Midbrain (tissue), 1 donor: Measurements from ENCODE around the gene ARFGEF3.
"Not testable (repeated sequence)": the region's sequence is repeated elsewhere in the genome, so short reads cannot be mapped to it uniquely, and the experiment has no call there.

ENCODE experiments used
- DNase-seq: peaks from one replicate; lab custom pipeline; 2025; lab: John Stamatoyannopoulos, UW

Gene ARFGEF3

DNA sequence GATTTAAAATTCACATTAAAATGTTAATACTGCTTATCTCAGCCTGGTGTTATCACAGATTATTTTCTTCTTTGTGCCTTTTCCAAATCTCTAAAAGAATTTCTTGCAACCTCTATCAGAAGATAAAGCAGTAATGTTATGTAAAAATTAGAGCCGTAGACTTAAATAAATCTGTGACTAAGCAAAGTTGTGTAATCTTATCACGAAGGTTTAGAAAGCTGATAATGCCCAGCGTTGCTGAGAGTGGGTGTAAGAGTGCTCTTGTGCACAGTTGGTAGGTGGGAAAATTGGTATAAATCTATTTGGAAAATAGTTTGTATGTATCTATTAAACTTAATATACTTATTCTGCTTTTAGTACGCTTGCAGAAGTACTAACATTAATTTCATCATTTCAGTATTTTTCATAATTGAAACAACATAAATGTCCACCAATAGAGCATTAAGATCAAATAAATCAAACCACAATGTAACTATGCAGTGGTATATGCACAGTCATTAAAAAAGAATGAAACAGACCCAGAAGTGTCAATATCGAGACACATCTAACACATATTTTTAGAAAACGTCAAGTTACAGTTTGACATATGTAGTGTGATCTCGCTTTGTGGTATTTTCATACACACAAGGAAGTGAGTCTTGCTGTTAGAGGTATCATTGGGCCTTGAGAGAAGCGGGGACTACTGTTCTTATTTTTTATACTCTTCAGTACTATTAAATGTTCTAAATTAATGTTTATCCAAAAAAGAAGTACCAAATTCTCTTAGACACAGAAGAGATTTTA, 111.0 kb downstream of the ARFGEF3 start:
- DNase-seq = no peak

DNA sequence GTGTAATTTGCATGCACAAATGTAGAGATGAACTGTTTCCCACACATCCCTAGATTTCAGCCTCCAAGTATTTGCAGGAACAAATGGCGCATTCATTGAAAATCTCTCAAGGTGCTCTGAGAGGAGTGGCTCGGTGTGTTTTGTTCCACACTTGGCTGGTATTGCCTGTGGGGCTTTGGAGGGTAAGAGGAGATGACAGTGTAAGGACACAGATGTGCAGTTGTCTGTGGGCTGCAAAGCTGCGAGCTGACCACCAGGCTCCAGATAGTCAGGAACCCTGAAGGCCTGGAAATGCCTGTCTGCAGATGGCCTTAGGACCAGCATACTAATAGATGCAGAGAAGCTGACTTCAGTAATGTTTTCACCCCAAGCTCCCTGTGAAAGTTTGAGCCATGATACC, 114.2 kb downstream of the ARFGEF3 start:
- DNase-seq = no peak

DNA sequence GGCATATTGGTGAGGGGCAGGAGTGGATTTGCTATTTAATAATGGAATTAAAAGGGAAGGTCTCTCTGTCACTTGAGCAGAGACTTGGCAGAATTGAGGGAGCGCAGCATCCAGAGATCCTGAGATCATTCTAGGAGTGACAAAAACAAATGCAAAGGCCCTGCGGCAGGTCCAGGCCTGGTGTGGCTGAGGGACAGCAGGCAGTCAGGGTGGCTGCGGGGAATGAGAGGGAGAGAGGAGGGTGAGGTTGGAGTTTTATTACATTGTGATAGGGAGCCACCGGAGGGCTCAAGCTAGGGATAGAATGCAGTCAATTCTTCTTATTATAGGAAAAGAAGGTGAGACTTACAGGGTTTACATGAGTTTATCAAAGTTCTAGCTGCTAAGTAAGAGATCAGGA, 116.1 kb downstream of the ARFGEF3 start:
- DNase-seq = no peak

DNA sequence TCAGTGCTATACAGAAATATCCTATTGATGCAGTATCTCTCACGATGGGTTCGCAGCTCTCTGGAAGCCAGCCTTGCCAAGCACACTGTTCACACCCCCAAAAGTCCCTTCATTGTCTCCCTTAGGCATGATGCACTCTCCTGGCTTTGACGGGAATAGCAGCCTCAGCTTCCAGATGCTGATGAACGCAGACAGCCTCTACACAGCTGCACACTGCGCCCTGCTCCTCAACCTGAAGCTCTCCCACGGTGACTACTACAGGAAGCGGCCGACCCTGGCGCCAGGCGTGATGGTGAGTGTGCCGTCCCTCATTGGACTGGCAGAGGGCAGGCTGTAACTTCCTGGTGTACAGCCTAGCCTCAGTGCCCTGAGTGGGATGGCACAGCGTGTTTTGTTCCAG, 116.6 kb downstream of the ARFGEF3 start:
- peak; percentile 68 for DNase-seq

DNA sequence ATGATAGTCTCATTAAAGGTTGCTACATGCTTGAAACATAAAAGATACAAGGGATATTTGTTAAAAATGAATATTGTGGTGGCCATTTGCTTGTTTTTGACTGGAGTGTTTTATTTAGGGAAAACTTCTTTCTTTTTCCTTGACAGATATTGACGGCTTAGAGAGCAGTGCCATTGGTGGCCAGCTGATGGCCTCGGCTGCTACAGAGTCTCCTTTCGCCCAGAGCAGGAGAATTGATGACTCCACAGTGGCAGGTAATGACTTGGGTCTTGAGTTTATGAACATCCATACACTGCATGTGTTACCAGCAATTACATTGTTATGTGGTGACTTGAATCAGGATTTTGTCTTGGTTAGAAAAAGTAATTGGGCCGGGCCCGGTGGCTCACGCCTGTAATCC, 124.1 kb downstream of the ARFGEF3 start:
- no peak for DNase-seq

DNA sequence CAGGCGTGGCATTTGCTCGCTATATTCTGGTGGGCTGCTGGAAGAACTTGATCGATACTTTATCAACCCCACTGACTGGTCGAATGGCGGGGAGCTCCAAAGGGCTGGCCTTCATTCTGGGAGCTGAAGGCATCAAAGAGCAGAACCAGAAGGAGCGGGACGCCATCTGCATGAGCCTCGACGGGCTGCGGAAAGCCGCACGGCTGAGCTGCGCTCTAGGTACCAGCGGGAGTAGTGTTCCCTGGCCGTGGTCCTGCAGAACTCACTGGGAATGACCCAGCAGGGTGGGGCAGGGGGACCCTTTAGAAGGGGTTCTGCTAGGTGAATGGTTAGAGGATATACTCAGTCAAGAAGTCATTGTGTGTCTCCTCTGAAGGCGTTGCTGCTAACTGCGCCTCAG, 125.0 kb downstream of the ARFGEF3 start:
- no peak for DNase-seq

DNA sequence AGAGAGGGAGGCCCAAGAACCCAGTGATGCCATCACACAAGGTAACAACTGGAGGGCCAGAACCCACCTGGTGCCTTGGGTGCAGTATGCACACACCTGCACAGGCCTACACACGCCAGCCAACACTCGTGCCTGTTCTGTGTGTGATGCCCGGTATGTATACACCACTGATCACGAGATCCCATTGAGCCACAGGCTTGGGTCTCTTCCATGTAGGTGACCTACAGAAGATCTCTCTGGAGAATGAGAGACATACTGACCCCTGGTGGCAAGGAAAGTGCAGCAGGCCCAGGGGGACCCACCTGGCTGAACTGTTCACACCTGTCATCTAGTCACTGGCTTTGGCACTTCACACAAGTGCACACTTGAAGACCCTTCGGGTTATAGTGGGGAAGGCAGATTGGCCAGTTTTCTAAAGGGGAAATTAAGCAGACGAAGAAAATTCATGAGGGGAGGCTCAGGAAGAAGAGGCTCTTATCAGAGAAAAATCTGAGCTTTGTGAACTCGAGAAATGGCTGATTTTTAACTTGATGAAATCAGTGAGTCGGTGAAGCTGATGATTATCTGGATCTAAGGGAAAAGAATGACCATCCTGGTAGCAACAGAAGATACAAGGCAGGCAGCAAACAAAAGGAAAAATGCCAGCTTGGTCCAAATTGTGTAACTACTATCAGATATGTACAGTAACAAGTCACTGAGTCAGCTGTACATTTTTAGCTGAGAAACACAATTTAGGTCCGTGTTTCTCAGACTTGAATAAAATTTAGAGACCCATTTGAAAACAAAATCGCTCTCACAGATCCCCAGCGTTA, 125.6 kb downstream of the ARFGEF3 start:
- DNase-seq = no peak

DNA sequence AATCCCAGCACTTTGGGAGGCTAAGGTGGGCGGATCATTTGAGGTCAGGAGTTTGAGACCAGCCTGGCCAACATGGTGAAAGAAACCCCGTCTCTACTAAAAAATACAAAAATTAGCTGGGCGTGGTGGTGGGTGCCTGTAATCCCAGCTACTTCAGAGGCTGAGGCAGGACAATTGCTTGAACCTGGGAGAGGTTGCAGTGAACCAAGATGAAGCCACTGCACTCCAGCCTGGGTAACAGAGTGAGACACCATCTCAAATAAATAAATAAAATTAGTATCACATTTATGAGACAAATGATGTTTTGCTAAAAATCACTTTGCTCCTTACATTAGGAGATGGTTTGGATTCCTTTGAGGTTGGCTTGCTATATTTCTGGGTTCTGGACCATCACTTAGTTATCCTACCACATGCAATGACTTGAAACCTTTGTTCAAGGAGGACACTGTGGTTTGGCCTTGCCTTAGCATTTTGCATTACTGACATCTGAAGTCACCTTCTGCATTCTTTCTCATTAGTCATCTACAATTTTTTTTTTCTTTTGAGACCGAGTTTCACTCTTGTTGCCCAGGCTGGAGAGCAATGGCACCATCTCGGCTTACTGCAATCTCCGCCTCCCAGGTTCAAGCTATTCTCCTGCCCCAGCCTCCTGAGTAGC, 126.8 kb downstream of the ARFGEF3 start:
- not testable (repeated sequence) for DNase-seq

DNA sequence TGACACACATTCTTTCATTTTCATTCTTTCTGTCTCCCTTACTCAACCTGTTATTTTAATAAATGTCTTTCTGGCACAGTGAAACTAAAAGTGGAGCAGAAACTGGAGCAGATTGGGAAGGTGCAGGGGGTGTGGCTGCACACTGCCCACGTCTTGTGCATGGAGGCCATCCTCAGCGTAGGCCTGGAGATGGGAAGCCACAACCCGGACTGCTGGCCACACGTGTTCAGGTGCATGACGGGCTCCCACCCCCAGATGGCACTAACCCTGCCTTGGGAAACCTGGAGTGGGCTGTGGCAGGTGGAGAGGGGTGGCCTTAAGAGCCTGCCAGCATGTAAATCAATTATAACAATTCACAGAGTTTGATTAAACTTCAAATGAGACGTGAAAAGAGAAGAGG, 128.0 kb downstream of the ARFGEF3 start:
- DNase-seq = no peak

DNA sequence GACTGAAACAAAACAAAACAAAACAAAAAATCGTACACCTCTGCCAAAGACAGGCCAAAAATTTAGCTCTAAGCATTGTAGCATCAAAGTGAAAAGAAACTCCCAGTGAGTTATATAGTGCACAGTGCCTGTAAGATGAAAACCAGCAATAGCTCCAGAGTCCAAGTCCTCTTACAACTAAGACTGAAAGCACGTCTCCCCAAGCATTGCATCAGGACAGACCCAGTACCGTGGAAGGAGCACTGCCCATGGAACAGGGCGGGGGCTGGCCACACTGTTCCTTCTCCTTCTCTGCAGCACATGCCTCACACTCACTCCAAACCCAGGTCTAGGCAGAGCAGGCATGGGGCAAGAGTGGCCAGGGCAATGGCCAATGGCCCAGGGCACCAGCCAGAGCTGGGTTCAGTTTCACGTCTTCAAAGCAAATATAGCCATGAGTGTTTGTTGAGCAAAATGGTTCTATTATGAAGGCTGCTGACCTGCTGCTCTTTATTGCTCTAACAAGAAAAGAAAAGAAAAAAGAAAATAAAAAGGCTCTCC, 128.8 kb downstream of the ARFGEF3 start:
- DNase-seq = no peak

DNA sequence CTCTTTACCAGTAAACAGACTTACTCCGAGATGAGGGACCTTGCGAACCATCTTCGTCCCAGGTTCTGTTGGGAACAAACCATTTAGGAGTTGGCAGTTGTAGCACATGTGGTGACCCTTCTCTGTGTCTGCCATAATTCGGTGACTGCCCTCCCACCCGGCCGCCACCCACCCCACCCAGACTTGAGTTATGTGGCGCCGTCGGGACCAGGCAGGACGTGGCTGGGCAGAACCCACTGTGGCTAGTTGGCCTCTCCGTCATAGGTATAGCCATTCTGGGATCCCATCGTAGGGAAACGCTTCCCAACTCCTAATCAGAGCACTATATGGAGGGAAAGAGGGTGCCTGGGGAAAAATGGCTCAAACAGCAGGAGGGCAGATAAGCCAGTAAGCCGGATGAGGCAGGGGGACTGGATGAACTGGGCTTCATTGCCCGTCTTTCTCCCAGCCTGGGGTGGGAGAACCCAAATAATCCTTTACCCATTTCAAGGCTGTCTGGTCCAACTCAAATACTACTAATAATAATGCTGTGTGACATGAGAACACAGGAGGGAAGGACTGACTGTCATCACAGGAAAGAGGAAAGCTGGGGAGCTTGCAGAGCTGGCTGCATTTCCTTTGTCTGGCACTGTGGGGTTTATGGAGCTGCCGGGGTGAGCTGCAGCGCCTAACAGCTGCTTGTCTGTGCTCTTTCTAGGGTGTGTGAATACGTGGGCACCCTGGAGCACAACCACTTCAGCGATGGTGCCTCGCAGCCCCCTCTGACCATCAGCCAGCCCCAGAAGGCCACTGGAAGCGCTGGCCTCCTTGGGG, 129.5 kb downstream of the ARFGEF3 start:
- DNase-seq = no peak

DNA sequence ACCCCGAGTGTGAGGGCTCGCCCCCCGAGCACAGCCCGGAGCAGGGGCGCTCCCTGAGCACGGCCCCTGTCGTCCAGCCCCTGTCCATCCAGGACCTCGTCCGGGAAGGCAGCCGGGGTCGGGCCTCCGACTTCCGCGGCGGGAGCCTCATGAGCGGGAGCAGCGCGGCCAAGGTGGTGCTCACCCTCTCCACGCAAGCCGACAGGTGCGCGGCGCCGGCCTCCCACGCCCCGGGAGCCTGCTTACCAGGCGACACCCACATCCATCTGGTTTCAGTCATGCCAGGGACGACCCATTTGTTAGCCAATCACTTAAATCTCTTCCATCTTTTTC, 130.1 kb downstream of the ARFGEF3 start:
- no peak for DNase-seq

DNA sequence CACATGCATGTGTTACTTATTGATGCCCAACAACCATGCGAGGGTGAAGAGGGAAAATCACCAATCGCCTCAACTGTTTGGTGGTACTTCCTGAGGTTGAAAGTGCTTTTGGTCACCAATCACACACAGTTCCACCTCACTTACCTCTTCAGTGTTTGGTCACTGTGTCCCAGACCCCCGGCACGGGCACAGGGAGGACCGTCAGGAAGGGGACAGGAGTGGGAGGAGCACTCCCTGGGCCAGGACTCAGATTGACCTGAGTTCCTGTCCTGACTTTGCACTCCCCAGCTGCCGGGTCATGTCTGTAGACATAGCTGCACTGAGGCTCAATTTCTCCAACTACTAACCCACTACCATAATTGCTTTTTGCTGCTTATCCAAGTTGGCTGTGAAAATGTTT, 130.7 kb downstream of the ARFGEF3 start:
- no peak for DNase-seq

DNA sequence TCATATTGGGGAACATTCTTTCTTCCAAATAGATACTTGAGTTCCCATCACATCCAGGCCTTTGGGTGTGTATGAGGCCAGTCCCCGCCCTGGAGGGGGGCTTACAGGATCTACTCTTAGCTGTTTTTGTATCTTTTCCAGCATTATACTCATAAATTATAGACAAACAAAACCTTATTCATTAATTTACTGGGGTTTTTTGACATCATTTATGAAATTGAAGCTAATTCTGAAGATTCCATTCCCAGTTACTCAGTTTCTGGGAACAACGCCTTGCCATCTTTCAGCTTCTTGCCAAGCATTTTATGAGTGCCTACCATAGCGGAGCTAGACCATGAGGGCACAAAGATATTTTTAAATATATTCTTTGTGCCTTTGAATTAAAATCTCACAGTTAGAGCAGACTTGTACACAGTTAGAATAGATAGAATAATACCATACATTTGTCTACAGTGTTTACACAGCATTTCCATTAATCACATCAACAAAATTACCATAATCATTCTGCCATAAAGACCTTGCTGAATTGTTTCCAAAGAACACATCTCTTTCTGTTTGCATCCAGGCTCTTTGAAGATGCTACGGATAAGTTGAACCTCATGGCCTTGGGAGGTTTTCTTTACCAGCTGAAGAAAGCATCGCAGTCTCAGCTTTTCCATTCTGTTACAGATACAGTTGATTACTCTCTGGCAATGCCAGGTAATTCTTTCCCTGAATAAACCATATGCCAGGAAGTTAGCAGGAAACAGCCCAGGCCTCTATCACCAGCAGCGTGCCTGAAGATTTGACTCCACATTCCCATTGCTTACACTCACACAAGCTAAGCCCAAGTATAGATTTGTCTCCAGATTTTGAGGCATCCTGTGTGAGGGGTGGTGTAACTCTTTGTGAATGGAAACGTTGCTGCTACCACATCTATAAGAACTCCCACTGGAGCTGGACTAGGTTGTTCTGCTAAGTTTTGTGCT, 132.0 kb downstream of the ARFGEF3 start:
- no peak for DNase-seq

DNA sequence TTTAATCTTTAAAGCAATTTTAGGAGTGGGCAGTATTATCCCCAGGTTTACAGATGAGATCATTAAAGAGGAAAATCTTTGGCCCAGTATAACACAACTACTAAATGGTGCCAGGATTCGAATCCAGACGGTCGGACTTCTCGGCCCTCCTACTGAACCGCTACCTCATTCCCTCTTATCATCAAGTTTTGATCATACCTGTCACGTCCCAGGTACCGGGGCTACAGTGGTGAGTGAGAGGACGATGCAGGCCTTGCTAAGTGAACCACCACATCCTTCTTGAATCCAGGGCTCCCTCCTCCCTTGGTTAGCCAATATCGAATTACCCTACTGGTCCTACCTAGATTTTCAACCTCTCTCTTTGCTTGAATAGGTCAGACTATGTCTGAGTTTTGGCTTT, 134.6 kb downstream of the ARFGEF3 start:
- DNase-seq = no peak

DNA sequence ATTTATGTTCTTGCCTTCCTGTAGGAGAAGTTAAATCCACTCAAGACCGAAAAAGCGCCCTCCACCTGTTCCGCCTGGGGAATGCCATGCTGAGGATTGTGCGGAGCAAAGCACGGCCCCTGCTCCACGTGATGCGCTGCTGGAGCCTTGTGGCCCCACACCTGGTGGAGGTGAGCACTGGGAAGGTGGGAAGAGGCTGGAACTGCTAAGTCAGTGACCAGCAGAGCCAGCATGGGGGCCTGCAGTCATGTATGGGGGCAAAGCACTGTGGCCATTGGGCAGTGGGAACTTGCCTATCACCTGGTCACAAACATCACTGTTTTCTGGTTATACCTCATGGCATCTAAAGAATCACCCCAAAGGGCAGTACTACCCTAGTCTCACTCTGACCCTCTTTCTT, 135.0 kb downstream of the ARFGEF3 start:
- DNase-seq = no peak

DNA sequence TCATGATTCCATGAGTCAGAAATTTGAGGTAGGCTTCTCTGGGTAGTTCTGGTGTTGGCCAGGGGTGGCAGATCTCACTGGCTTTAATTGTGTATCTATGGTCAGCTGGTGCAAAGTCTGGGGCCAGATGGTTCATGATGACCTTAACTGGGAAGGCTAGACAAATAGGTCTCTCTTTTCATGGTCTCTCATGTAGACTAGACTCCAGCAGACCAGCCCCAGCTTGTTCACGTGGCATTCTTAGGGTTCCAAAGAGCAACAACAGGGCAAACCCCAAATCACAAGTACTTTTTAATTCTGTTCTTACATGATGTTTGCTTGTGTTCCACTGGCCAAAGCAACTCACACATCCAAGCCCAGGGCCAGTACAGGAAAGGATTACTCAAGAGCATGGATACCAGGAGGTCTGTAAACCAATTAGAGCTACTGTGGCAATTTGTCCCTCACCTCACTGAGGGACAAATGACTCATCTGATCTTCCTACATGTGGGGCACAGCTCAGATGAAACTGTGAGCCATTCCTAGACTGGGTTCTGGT, 136.1 kb downstream of the ARFGEF3 start:
- DNase-seq = no peak

DNA sequence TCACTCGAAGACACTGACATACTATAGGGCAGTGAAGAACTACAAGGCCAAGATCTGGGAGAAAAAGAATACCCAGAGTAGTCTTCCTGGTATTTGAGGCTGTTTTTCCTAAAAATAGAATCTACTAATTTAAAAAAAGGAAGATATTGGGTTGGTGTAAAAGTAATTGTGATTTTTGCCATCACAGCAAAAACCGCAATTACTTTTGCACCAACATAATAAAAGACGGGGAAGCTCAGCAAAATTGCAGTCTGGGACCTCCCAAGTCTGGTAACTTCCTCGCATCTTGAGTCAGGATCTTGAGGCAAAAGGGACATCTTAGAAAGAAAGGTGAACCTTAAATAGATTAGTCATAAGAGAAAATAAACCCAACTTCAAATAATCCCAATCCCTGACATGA, 138.7 kb downstream of the ARFGEF3 start:
- DNase-seq = no peak

DNA sequence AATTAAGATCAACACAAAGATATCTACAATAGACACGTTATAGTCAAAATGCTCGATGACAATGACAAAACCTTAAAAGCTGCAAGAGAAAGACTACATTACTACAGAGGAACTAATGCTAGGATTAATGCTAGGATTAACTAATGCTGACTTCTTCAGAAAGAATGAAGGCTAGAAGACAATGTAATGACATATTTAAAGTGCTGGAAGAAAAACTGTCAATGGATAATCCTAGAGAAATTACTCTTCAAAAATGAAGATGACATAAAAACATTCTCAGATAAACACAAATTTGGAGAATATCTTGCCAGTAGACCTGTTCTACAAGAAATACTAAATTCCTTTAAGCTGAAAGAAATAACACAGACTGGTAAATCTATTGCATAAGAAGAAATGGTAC, 140.8 kb downstream of the ARFGEF3 start:
- no peak for DNase-seq

DNA sequence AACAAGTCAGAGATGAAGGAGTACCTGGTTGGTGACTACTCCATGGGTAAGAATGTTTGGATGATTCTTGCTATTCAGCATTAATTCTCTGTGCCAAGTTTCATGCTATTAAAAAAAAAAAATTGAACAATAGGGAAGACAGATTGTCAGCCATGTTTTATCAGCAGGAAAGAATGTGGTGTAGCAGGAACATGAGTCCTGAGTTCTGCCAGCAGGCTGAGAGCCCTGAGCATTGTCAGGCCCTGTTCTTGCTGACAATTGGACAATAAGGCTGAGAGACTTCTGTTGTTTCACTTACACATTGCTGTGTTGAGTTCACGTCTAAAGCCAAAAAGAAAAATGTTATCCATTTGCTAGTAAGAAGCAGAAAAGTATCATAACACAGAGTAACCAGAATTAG, 145.6 kb downstream of the ARFGEF3 start:
- DNase-seq = peak; percentile 5
